RWPE1 (cell line): ENCODE measurements around the gene IL16.

Experiments
- CTCF ChIA-PET: fragments of 350-600 bp; sonication (Branson Sonifier 250); formaldehyde crosslinking; extraction: SDS; loops from one replicate; lab custom pipeline; 2021; lab: Yijun Ruan, JAX
- POLR2A ChIA-PET: fragments of 400-600 bp; formaldehyde crosslinking; extraction: SDS; loops from one replicate; lab custom pipeline; 2020; ENCODE audit warnings: antibody characterized with exemption; ENCODE audit not compliant: low non-redundant PET; lab: Yijun Ruan, JAX
- DNase-seq: peaks from one replicate; pipeline ENCODE4 v3.0.0; 2012; ENCODE audit warnings: low spot score
- H3K27ac ChIP-seq: fragments of 450-650 bp; 2 replicates; pipeline ENCODE4 v1.5.1; 2017
- TF ChIP-seq, protein P1 (sequence below): fragments of 450-650 bp; conservative IDR thresholded peaks from 2 replicates; pipeline ENCODE4 v1.5.1; 2017; ENCODE audit warnings: low read depth, mild to moderate bottlenecking

The IL16 gene

DNA sequence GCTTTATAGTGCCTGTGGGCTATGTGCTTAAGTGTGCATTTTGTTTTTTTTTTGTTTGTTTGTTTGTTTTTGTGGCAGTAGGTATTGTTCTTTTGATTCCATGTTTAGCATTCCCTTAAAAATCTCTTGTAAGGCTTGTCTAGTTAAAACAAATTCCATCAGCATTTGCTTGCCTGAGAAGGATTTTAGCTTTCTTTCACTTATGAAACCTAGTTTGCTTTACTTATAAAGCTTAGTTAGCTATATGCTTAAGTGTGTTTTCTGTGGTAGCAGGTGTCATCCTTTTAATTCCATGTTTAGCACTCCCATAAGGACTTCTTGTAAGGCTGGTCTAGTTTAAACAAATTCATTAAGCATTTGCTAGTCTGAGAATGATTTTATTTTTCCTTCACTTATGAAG, 17.3 kb downstream of the IL16 start:
- DNase-seq = no peak
- TF ChIP-seq, protein P1, sequence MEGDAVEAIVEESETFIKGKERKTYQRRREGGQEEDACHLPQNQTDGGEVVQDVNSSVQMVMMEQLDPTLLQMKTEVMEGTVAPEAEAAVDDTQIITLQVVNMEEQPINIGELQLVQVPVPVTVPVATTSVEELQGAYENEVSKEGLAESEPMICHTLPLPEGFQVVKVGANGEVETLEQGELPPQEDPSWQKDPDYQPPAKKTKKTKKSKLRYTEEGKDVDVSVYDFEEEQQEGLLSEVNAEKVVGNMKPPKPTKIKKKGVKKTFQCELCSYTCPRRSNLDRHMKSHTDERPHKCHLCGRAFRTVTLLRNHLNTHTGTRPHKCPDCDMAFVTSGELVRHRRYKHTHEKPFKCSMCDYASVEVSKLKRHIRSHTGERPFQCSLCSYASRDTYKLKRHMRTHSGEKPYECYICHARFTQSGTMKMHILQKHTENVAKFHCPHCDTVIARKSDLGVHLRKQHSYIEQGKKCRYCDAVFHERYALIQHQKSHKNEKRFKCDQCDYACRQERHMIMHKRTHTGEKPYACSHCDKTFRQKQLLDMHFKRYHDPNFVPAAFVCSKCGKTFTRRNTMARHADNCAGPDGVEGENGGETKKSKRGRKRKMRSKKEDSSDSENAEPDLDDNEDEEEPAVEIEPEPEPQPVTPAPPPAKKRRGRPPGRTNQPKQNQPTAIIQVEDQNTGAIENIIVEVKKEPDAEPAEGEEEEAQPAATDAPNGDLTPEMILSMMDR = no peak
- ChIA-PET CTCF (interaction anchor here (0.7 kb wide), 1 partner anchor 510 kb away, joined by 4 read pairs; no protein-coding TSS in a partner anchor), POLR2A (no interaction called here)
- no peak overlapping the region for H3K27ac ChIP-seq

DNA sequence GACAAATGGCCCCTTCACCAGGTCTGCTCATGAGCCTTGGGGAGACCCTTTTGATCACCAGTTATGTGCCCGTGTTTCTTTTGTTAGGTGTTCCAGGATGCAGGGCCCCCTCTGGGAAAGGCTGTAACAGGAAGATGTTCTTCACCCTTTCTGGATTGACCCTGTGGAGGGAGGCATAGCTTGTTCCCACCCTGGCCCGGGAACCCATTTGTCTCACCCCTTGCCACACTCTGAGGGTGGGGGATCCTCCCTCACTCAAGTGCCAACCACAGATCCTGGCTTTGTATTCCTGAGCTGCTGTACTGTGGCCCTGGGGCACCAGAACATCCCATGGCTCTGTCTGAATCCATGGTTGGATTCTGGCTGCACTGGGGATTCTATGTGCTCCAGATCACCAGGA, 18.9 kb downstream of the IL16 start:
- ChIA-PET CTCF (no interaction called here), POLR2A (no interaction called here)
- no peak overlapping the region for H3K27ac ChIP-seq
- DNase-seq = no peak
- TF ChIP-seq, protein P1 = no peak

DNA sequence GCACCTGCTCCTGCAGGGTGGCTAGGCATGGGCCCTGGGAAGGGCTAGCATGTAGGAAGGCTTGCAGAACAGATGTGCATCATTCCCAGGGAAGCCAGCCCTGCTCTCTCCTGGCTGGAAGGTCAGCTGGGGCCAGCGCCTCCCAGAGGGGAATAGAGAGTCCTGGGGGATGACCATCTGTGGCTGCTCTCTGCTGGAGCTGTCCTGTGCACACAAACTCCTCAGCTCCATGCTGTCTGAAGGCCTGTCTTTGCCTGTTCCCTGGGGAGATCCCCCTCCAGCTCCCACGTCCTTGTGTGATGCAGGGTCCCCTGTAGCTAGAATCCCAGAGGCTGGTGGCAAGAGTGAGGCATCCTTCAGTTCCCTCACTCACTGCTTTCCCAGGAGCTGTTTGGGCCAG, 19.3 kb downstream of the IL16 start:
- DNase-seq = no peak
- TF ChIP-seq, protein P1 = no peak
- ChIA-PET CTCF (no interaction called here), POLR2A (no interaction called here)
- H3K27ac ChIP-seq = no peak overlapping the region

DNA sequence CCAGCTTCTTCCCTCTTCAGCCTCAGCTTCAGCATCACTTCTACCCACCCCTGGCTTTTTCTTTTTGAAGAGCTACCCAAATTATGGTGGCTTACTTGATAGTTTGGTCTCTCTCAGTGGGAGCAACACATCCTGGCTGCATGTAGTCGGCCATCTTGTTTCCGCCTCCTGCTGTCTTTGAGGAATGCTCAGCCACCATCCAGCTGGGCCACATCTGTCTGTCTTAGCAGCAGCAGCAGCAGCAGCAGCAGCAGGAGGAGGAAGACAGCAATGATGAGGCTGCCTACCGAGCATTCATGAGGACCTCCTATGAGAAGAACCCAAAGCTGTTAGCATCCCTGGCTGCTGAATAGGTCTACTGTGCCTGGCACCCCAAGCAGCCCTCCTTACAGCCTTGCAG, 19.7 kb downstream of the IL16 start:
- TF ChIP-seq, protein P1 = no peak
- CTCF ChIA-PET = no interaction called here
- POLR2A ChIA-PET = no interaction called here
- no peak for DNase-seq
- no peak overlapping the region for H3K27ac ChIP-seq

DNA sequence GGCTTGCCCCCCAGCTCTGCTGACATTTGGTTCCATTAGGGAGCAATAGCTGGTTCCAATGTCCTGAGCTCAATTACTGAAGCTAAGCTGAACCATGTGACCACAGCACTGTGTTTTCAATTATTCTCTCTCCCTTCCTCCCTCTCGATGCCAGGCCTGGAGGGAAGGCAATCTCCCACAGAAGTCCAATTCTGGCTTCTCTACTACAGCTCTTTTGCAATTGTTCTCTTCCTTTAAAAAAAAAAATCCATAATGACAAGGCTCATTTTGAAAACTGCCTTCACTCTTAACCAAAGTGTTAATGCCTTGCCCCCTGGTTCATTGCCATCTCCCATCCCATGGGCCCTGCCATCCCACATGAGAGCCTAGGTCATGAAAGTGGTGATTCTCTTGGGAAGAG, 24.8 kb downstream of the IL16 start:
- H3K27ac ChIP-seq = no peak overlapping the region
- TF ChIP-seq, protein P1 = no peak
- DNase-seq = no peak
- ChIA-PET CTCF (interaction anchor here (0.8 kb wide), 1 partner anchor 44 kb away, joined by 3 read pairs; no protein-coding TSS in a partner anchor), POLR2A (no interaction called here)

DNA sequence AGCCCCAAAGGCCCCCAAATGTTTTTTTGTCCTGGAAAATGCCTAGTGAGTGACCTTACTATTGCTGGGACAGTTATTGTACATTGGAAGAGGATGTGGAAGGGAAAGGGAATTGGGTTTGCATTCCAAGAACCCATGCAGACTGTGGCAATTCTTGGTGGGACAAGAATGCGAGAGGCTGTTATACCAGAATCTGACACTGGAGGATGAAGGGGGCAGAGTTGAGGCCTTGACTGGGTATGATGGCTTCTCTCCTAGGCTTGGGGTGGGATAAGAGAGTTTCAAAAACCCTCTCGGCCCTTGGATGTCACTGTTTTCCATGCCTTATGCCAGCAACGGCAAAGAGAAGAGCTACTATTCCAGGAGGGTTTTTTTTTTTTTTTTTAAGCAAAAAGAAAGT, 25.3 kb downstream of the IL16 start:
- TF ChIP-seq, protein P1 = no peak
- no peak for DNase-seq
- ChIA-PET CTCF (interaction anchor here (0.8 kb wide), 1 partner anchor 44 kb away, joined by 3 read pairs; no protein-coding TSS in a partner anchor), POLR2A (no interaction called here)
- H3K27ac ChIP-seq = no peak overlapping the region
